Transverse colon (tissue), 4 donors: Measurements from ENCODE around the gene MRPL55. TPM values are rescaled to one million over a fixed set of nuclear protein-coding genes. Genes with fewer than 3 reads are reported as not detected.

Experiments used
- DNase-seq: peaks from one replicate; pipeline ENCODE4 v3.0.0-alpha.2; 2019
- H3K27ac ChIP-seq, 4 donors: fragments of 200-600 bp; sonication (generic); 2 replicates each; pipeline ENCODE4 v1.5.1; 2016 to 2018; ENCODE audit warnings: inconsistent platforms in 4 of 4
- H3K27me3 ChIP-seq: fragments of 200-600 bp; sonication (generic); 2 replicates; pipeline ENCODE4 v1.5.1; 2017; ENCODE audit warnings: inconsistent platforms
- H3K36me3 ChIP-seq, 4 donors: fragments of 200-600 bp; sonication (generic); 2 replicates each; pipeline ENCODE4 v1.5.1; 2017 to 2019; ENCODE audit warnings: inconsistent platforms in 4 of 4
- H3K4me1 ChIP-seq, 4 donors: fragments of 200-600 bp; sonication (generic); 2 replicates each; pipeline ENCODE4 v1.5.1; 2017 to 2020; ENCODE audit warnings: inconsistent platforms in 4 of 4
- H3K4me3 ChIP-seq, 4 donors: fragments of 200-600 bp; sonication (generic); 1 replicate in 1 of 4; 2 replicates in 3 of 4; pipeline versions ENCODE4 v1.5.1 to v1.6.1; 2017 to 2019; ENCODE audit warnings: inconsistent platforms in 4 of 4
- H3K9me3 ChIP-seq, 2 donors: fragments of 200-600 bp; sonication (generic); 2 replicates each; pipeline ENCODE4 v1.5.1; 2017 to 2019; ENCODE audit warnings: inconsistent platforms in 2 of 2
- EP300 ChIP-seq: sonication (generic); formaldehyde crosslinking; IDR thresholded peaks from one replicate; pipeline ENCODE4 v1.6.1; 2017; ENCODE audit warnings: antibody characterized with exemption, low read depth
- POLR2A ChIP-seq: fragments of 450-650 bp; IDR thresholded peaks from one replicate; pipeline ENCODE4 v1.6.1; 2016; ENCODE audit warnings: antibody characterized with exemption, mild to moderate bottlenecking, moderate library complexity
- POLR2AphosphoS5 ChIP-seq, 3 donors: sonication (generic); formaldehyde crosslinking; IDR thresholded peaks; one replicate each; pipeline ENCODE4 v1.6.1; 2016; ENCODE audit warnings: antibody characterized with exemption in 3 of 3
- WGBS, 2 donors: methylation state at CpG; one replicate each; pipeline ENCODE4 v1.1.5; 2018; ENCODE audit warnings: low coverage in 1 of 2; 5-methylcytosine and 5-hydroxymethylcytosine counted together
- in situ Hi-C, 4 donors: fragments of 200-750 bp; cut with MboI; loops; one replicate each; pipeline versions ENCODE4 v1.15.0 to v1.15.1; 2017; ENCODE audit warnings: low sequenced_read_pairs in 3 of 4, low pct_ligation_motif_present in 1 of 4, low pct_unique_long_range_greater_than_20kb in 1 of 4
- intact Hi-C: fragments of 100-400 bp; cut with DNase I; formaldehyde crosslinking; loops from one replicate; pipeline ENCODE4 v1.15.1; 2023; ENCODE audit warnings: low total_unique reads
- small RNA-seq, 4 donors: library from RNA; depleted of rRNA; stranded (forward); fragments of <200 nt; gene quantifications; one replicate each; pipeline ENCODE3, GENCODE V24; 2016
- total RNA-seq, 4 donors: library from RNA; depleted of rRNA; stranded (reverse); fragments of >200 nt; gene quantifications; one replicate each; pipeline ENCODE4 v1.1.0, GENCODE V29; 2016
- TF ChIP-seq, protein P1 (sequence below), 5 experiments: fragments of 200-600 bp in 3 of 5; fragments of 450-650 bp in 2 of 5; sonication (generic) in 3 of 5; IDR thresholded peaks; 1 replicate in 2 of 5; 2 replicates in 3 of 5; pipeline ENCODE4 v1.5.1; 2016 to 2017; ENCODE audit warnings: antibody characterized with exemption in 5 of 5, inconsistent platforms in 3 of 5, mild to moderate bottlenecking in 2 of 5, moderate library complexity in 1 of 5

The MRPL55 gene
- total RNA-seq, 4 donors from 2014 or later, result 47.1 to 95.5 (median 77.1) TPM

DNA sequence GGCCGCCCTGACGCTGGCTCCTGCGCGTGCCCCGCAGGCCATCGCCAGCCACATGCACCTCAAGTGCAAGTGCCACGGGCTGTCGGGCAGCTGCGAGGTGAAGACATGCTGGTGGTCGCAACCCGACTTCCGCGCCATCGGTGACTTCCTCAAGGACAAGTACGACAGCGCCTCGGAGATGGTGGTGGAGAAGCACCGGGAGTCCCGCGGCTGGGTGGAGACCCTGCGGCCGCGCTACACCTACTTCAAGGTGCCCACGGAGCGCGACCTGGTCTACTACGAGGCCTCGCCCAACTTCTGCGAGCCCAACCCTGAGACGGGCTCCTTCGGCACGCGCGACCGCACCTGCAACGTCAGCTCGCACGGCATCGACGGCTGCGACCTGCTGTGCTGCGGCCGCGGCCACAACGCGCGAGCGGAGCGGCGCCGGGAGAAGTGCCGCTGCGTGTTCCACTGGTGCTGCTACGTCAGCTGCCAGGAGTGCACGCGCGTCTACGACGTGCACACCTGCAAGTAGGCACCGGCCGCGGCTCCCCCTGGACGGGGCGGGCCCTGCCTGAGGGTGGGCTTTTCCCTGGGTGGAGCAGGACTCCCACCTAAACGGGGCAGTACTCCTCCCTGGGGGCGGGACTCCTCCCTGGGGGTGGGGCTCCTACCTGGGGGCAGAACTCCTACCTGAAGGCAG, 50.0 kb downstream of the MRPL55 start:
- Histone ChIP-seq H3K36me3 (no peaks in the 10 kb centered on the region), H3K9me3 (no peaks in the 10 kb centered on the region), H3K4me3 (peak overlapping the region in 3 of 4 donors; percentile 3 to 59 (median 38)), H3K27me3 (peaks cover 83% of the 10 kb centered on the region), H3K27ac (peak overlapping the region in 3 of 4 donors; percentile 1 to 41 (median 11)), H3K4me1 (peaks cover 0 to 22% (median 14%) of the 10 kb centered on the region in 4 donors)
- no peak for DNase-seq
- no peak for TF ChIP-seq EP300
- TF ChIP-seq, protein P1, sequence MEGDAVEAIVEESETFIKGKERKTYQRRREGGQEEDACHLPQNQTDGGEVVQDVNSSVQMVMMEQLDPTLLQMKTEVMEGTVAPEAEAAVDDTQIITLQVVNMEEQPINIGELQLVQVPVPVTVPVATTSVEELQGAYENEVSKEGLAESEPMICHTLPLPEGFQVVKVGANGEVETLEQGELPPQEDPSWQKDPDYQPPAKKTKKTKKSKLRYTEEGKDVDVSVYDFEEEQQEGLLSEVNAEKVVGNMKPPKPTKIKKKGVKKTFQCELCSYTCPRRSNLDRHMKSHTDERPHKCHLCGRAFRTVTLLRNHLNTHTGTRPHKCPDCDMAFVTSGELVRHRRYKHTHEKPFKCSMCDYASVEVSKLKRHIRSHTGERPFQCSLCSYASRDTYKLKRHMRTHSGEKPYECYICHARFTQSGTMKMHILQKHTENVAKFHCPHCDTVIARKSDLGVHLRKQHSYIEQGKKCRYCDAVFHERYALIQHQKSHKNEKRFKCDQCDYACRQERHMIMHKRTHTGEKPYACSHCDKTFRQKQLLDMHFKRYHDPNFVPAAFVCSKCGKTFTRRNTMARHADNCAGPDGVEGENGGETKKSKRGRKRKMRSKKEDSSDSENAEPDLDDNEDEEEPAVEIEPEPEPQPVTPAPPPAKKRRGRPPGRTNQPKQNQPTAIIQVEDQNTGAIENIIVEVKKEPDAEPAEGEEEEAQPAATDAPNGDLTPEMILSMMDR (IDR thresholded peaks at IDR 0.05), result no peak
- TF ChIP-seq POLR2AphosphoS5 (IDR thresholded peaks at IDR 0.05), result no peak
- TF ChIP-seq POLR2A, result no peak
- in situ Hi-C loops, result no loop called here
- intact Hi-C loops, result no loop called here
- 15% methylated on average over 58 of the region's 66 CpGs; no CpG with 5 or more reads in 1 of the 2 donors for WGBS, 2 donors

DNA sequence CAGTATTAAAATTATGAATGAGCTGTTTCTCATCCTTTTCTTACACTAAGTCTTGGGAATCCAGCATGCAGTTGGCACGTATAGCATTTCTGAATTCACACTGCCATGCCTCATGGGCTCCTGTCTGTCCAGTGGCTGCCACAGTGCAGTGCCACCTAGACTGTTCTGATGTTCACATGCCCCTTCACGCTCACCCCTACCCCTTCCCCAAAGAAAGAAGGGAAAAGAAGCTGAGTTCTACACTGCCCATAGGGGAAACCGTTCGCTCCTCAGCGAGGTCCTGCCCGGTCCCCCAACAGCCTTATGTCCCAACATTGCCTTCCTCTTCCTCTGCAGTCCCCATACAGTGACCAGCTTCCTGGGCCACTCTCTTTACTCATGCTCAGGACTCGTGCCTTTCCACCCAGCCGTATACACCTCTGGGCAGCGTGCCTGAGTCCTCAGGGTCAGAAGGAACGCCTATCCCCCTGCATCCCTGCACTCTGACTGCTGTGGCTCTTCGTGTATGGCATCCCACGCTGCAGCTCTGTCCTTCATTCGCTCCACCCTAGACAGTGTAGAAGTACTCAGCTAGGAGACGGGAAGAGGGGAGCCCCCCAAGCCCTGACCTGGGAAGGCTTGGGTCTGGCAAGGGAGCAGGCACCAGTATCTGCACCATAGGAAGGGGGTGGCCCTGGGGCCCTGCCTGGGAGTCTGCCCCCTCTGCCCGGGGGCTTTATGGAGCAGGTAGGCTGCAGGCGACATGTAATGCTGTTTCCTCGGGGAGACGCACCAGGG, 50.7 kb downstream of the MRPL55 start:
- no peak for DNase-seq
- Histone ChIP-seq H3K4me3 (peak overlapping the region in 1 of 4 donors; percentile 59), H3K27me3 (peaks cover 83% of the 10 kb centered on the region), H3K36me3 (no peaks in the 10 kb centered on the region), H3K9me3 (no peaks in the 10 kb centered on the region), H3K4me1 (peaks cover 0 to 22% (median 14%) of the 10 kb centered on the region in 4 donors), H3K27ac (no peak overlapping the region)
- TF ChIP-seq EP300 (no peak), POLR2A (no peak)
- TF ChIP-seq, protein P1 (IDR thresholded peaks at IDR 0.05), result no peak
- 63 to 72% methylated on average over 6 to 15 of the region's 18 CpGs for WGBS, 2 donors
- intact Hi-C loops (no loop called here), in situ Hi-C loops (no loop called here)

Small RNA genes within 50 kb of the gene (small RNA-seq; reads per million reads assigned to genes)
- 0 reads per million in 4 donors for gene AL359510.1

Other genes starting within 250 kb of the MRPL55 start
- gene WNT9A, start 161.4 kb downstream of the MRPL55 start, total RNA-seq, result 1 to 10 TPM; 1.2 to 4.0 (median 1.8) TPM
- not detected for gene WNT3A, start 102.3 kb downstream of the MRPL55 start, total RNA-seq
- 100 to 1,000 TPM; 303 to 452 (median 375) TPM for gene ARF1, start 26.6 kb downstream of the MRPL55 start, total RNA-seq
- gene C1orf35, start 6.0 kb downstream of the MRPL55 start, total RNA-seq, result 10 to 100 TPM; 11.6 to 17.1 (median 15.7) TPM
- 100 to 1,000 TPM; 183 to 573 (median 382) TPM for gene GUK1, start 31.0 kb upstream of the MRPL55 start, total RNA-seq
- 1 to 10 TPM in 2 of 4 donors, under 1 TPM in 2; 0.20 to 7.1 (median 1.4) TPM for gene GJC2, start 40.6 kb upstream of the MRPL55 start, total RNA-seq
- gene IBA57, start 56.5 kb upstream of the MRPL55 start, total RNA-seq, result 10 to 100 TPM in 3 of 4 donors, 1 to 10 TPM in 1; 7.5 to 13.5 (median 10.4) TPM
- 10 to 100 TPM; 11.9 to 21.7 (median 15.8) TPM for gene OBSCN, start 98.7 kb upstream of the MRPL55 start, total RNA-seq